ENCODE data around the gene ETS2.

The ETS2 gene

DNA sequence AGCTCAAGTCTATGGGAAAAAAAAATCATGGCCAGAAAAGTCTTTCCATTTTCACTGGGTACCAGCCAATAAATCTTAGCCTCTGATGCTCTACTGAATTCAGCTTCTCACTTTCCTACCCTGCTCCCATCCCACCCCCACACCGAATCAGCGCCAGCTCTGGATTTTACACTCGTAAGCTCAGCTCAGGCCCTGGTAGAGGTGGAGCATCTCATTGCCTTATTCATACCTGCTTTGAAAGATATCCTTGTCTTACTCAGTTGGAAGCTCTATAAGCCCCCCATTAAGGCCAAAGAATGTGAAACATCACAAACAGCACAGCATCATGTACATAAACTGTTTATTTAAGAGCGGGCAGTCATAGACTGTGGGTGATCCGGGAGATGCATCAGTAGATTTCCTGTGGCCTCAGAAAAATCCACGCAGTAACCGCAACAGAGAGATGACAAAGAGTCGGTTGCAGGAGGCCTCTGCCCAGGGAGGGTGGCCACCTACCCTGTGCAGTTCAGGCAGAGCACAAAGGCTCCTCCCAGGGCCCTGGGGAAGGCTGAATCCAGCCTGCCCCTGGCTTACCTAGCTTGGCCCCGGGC is 36.4 kb upstream of the ETS2 start:
- no peaks in the 10 kb centered on the region for H3K9me3 ChIP-seq
- H3K36me3 ChIP-seq, result no peaks in the 10 kb centered on the region
- no peaks in the 10 kb centered on the region for H3K27me3 ChIP-seq
- TF ChIP-seq, protein P1, sequence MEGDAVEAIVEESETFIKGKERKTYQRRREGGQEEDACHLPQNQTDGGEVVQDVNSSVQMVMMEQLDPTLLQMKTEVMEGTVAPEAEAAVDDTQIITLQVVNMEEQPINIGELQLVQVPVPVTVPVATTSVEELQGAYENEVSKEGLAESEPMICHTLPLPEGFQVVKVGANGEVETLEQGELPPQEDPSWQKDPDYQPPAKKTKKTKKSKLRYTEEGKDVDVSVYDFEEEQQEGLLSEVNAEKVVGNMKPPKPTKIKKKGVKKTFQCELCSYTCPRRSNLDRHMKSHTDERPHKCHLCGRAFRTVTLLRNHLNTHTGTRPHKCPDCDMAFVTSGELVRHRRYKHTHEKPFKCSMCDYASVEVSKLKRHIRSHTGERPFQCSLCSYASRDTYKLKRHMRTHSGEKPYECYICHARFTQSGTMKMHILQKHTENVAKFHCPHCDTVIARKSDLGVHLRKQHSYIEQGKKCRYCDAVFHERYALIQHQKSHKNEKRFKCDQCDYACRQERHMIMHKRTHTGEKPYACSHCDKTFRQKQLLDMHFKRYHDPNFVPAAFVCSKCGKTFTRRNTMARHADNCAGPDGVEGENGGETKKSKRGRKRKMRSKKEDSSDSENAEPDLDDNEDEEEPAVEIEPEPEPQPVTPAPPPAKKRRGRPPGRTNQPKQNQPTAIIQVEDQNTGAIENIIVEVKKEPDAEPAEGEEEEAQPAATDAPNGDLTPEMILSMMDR (IDR thresholded peaks at IDR 0.05), result no peak
- no peak overlapping the region for H3K4me3 ChIP-seq (ENCODE audit: low read depth in 1 of 2, low read length in 1 of 2)
- no peak overlapping the region for H3K27ac ChIP-seq
- peaks cover 11 to 24% of the 10 kb centered on the region in 2 experiments for H3K4me1 ChIP-seq (ENCODE audit: control insufficient read depth in 1 of 2, insufficient read depth in 1 of 2, low read depth in 1 of 2, low read length in 1 of 2)

DNA sequence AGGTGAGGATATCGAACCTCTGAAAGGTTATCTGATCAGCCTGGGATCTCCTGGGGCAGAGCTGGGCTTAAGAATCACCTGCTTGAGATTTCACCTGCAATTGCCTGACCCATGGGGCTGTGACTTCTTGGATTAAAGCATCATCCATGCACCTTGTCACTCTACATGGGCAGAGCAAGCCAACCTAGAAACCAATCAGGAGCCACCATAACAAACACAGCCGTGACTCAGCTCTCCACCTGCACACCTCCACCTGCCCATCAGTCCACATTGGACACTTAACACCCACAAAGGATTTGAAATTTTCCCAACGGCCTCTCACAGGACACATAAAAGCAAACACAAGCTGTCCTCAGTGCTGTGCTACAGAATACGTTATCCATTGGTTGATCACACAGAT is 35.1 kb upstream of the ETS2 start:
- Histone ChIP-seq H3K9me3 (no peaks in the 10 kb centered on the region), H3K27me3 (no peaks in the 10 kb centered on the region), H3K27ac (no peak overlapping the region), H3K36me3 (no peaks in the 10 kb centered on the region), H3K4me1 (ENCODE audit: control insufficient read depth in 1 of 2, insufficient read depth in 1 of 2, low read depth in 1 of 2, low read length in 1 of 2) (peaks cover 11 to 24% of the 10 kb centered on the region in 2 experiments), H3K4me3 (ENCODE audit: low read depth in 1 of 2, low read length in 1 of 2) (no peak overlapping the region)
- TF ChIP-seq, protein P1 (IDR thresholded peaks at IDR 0.05), result no peak

DNA sequence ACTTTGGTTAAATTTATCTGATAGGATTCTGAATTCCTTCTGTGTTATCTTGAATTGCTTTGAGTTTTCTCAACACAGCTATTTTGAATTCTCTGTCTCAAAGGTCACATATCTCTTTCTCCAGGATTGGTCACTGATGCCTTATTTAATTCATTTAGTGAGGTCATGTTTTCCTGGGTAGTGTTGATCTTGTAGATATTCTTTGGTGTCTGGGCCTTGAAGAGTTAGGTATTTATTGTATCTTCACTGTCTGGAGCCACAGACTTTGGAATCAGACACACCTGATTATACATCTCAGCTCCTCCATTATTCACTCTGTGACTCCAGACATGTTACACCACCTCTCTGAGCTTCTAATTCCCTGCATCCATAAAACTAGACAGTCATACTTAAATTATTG is 34.2 kb upstream of the ETS2 start:
- H3K27me3 ChIP-seq, result no peaks in the 10 kb centered on the region
- no peak overlapping the region for H3K27ac ChIP-seq
- H3K9me3 ChIP-seq, result no peaks in the 10 kb centered on the region
- H3K4me1 ChIP-seq (ENCODE audit: control insufficient read depth in 1 of 2, insufficient read depth in 1 of 2, low read depth in 1 of 2, low read length in 1 of 2), result peaks cover 11 to 23% of the 10 kb centered on the region in 2 experiments
- no peak overlapping the region for H3K4me3 ChIP-seq (ENCODE audit: low read depth in 1 of 2, low read length in 1 of 2)
- no peaks in the 10 kb centered on the region for H3K36me3 ChIP-seq
- TF ChIP-seq, protein P1 (IDR thresholded peaks at IDR 0.05), result no peak

- TF ChIP-seq, protein P1 (IDR thresholded peaks at IDR 0.05), result no peak
- H3K27me3 ChIP-seq, result no peaks in the 10 kb centered on the region
- H3K4me1 ChIP-seq (ENCODE audit: control insufficient read depth in 1 of 2, insufficient read depth in 1 of 2, low read depth in 1 of 2, low read length in 1 of 2), result peaks cover under 1 to 12% of the 10 kb centered on the region in 2 experiments
- no peak overlapping the region for H3K4me3 ChIP-seq (ENCODE audit: low read depth in 1 of 2, low read length in 1 of 2)
- no peaks in the 10 kb centered on the region for H3K9me3 ChIP-seq
- H3K36me3 ChIP-seq, result no peaks in the 10 kb centered on the region
- no peak overlapping the region for H3K27ac ChIP-seq
Measured at GRCh38 chr21:38772646-38773045, 33.1 kb upstream of the ETS2 start.

DNA sequence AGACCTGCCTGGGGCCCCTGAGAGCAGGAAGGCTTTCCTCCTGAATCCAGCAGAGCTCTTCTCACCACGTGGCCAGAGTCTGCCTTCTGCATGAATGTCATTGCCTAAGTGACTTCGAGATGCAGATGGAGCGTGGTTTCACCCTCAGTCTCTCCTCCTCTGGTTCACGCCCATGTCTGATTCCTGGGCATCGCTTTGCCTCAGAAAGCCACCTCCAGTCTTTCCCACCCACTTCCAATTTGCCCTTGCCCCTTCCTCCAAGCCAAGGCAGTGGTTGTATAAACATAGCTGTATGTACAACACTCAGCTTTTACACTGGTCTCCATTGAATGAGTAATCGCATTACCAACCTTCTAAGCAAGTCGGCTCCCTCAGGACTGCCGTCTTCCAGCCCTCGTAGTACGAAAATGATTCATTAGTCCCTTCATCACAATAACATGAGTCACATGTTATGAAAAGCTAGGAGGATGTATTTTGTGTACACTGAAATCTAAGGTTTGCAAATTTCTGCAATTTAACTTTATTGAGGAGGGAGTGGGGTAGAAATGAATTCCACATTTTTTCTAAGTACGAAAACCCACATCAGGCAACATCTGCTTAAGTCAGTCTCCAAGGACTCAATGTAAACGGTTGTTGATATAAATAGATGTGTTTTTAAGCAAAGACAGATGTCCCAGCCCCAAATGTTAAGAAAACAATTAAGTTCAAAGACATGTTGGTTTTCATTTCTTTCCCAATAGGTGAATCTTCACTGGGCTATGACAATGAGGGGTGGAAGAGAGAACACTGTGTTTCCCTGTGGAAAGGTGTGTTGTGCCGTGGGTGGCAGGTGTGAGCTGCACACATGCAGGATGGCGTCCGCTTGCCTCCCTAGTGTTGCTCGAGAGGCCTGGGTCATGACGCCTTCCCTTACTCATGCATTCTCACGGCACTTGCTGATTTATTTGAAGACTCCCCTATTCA is 32.3 kb upstream of the ETS2 start:
- Histone ChIP-seq H3K4me3 (ENCODE audit: low read depth in 1 of 2, low read length in 1 of 2) (no peak overlapping the region), H3K4me1 (ENCODE audit: control insufficient read depth in 1 of 2, insufficient read depth in 1 of 2, low read depth in 1 of 2, low read length in 1 of 2) (peaks cover 0 to 10% of the 10 kb centered on the region in 2 experiments), H3K36me3 (no peaks in the 10 kb centered on the region), H3K27ac (no peak overlapping the region), H3K27me3 (no peaks in the 10 kb centered on the region), H3K9me3 (no peaks in the 10 kb centered on the region)
- TF ChIP-seq, protein P1 (IDR thresholded peaks at IDR 0.05), result no peak
